ENCODE measurements around the gene GPAT3. TPM values are rescaled to one million over a fixed set of nuclear protein-coding genes. Genes with fewer than 3 reads are reported as not detected.

The GPAT3 gene
- total RNA-seq, 1 donor from 2014 or later: 0.99 TPM

DNA sequence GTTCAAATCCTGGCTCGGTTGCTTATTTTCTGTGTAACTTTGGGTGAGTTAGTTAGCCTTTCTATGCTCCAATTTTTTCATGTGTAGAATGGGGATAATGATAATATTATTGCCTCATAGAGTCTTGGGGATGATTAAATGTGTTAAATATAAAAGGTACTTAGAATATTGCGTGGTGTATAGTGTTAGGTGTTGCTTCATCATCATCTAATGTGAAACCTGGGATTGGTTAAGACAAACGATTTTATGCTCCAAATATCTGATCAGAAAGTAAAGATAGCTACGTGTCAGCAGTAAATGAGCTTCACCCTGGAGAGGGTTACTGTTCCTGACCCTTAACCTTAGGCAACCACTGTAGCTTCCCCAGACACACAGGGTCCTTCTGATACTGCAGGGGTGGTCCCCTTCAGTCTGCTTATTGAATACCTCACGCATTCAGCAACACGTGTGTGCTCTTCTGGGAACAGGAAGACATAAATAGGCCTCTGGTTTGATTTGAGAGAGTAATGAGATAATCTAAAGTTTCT, 50.1 kb downstream of the GPAT3 start:
- Histone ChIP-seq H3K9ac (no peak overlapping the region), H3F3A (ENCODE audit: low read depth) (peaks cover 5% of the 10 kb centered on the region), H3K4me1 (peaks cover 19% of the 10 kb centered on the region), H3K4me2 (no peak overlapping the region), H4K20me1 (ENCODE audit: low read depth) (no peaks in the 10 kb centered on the region), H3K27me3 (no peaks in the 10 kb centered on the region), H3K36me3 (no peaks in the 10 kb centered on the region), H3K79me2 (ENCODE audit: low read depth) (no peaks in the 10 kb centered on the region), H3K4me3 (no peak overlapping the region), H2AFZ (replicated peaks) (no peak overlapping the region), H3K27ac (no peak overlapping the region), H3K9me3 (ENCODE audit: low read depth) (no peaks in the 10 kb centered on the region)
- DNase-seq (ENCODE audit: low spot score): no peak
- H3K27me3 Mint-ChIP-seq (ENCODE audit: insufficient read depth, low read depth): peaks cover 2% of the 10 kb centered on the region
- H3K4me1 Mint-ChIP-seq: peaks cover 5% of the 10 kb centered on the region
- peaks cover 2% of the 10 kb centered on the region for H3K9me3 Mint-ChIP-seq
- H3K36me3 Mint-ChIP-seq: no peaks in the 10 kb centered on the region
- no peak overlapping the region for H3K27ac Mint-ChIP-seq
- H3K4me3 Mint-ChIP-seq: no peak overlapping the region
- TF ChIP-seq EZH2 (IDR thresholded peaks at IDR 0.05) (no peak), EZH2phosphoT487 (IDR thresholded peaks at IDR 0.05) (no peak)
- TF ChIP-seq, protein P1, sequence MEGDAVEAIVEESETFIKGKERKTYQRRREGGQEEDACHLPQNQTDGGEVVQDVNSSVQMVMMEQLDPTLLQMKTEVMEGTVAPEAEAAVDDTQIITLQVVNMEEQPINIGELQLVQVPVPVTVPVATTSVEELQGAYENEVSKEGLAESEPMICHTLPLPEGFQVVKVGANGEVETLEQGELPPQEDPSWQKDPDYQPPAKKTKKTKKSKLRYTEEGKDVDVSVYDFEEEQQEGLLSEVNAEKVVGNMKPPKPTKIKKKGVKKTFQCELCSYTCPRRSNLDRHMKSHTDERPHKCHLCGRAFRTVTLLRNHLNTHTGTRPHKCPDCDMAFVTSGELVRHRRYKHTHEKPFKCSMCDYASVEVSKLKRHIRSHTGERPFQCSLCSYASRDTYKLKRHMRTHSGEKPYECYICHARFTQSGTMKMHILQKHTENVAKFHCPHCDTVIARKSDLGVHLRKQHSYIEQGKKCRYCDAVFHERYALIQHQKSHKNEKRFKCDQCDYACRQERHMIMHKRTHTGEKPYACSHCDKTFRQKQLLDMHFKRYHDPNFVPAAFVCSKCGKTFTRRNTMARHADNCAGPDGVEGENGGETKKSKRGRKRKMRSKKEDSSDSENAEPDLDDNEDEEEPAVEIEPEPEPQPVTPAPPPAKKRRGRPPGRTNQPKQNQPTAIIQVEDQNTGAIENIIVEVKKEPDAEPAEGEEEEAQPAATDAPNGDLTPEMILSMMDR (IDR thresholded peaks at IDR 0.05): no peak

DNA sequence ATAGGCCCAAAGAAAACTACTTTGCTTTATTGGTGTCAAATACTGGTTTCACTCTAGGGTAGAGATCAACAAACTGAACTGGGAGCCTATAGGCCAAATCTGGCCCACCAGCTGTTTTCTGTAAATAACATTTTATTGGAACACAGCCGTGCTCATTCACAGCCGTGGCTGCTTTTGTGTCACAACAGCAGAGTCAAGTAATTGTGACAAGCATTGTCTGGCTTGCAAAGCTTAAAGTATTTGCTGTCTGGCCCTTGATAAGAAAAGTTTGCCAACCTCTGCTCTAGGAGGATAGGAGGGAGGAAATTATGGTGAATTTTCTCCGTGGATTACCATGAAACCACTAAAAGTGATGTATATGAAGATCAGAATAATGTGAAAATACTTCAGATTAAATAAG, 53.4 kb downstream of the GPAT3 start:
- Histone ChIP-seq H2AFZ (replicated peaks) (no peak overlapping the region), H3K9me3 (ENCODE audit: low read depth) (no peaks in the 10 kb centered on the region), H3K36me3 (no peaks in the 10 kb centered on the region), H4K20me1 (ENCODE audit: low read depth) (no peaks in the 10 kb centered on the region), H3K4me1 (peaks cover 16% of the 10 kb centered on the region), H3K27me3 (no peaks in the 10 kb centered on the region), H3K9ac (no peak overlapping the region), H3F3A (ENCODE audit: low read depth) (peaks cover 5% of the 10 kb centered on the region), H3K79me2 (ENCODE audit: low read depth) (no peaks in the 10 kb centered on the region), H3K27ac (no peak overlapping the region), H3K4me2 (peak overlapping the region; percentile 61), H3K4me3 (no peak overlapping the region)
- no peak overlapping the region for H3K27ac Mint-ChIP-seq
- peak; percentile 81 for DNase-seq (ENCODE audit: low spot score)
- peaks cover 5% of the 10 kb centered on the region for H3K4me1 Mint-ChIP-seq
- H3K4me3 Mint-ChIP-seq: no peak overlapping the region
- H3K9me3 Mint-ChIP-seq: no peaks in the 10 kb centered on the region
- no peaks in the 10 kb centered on the region for H3K27me3 Mint-ChIP-seq (ENCODE audit: insufficient read depth, low read depth)
- TF ChIP-seq EZH2 (IDR thresholded peaks at IDR 0.05): no peak
- TF ChIP-seq EZH2phosphoT487 (IDR thresholded peaks at IDR 0.05): no peak
- TF ChIP-seq, protein P1 (IDR thresholded peaks at IDR 0.05): no peak
- no peaks in the 10 kb centered on the region for H3K36me3 Mint-ChIP-seq

DNA sequence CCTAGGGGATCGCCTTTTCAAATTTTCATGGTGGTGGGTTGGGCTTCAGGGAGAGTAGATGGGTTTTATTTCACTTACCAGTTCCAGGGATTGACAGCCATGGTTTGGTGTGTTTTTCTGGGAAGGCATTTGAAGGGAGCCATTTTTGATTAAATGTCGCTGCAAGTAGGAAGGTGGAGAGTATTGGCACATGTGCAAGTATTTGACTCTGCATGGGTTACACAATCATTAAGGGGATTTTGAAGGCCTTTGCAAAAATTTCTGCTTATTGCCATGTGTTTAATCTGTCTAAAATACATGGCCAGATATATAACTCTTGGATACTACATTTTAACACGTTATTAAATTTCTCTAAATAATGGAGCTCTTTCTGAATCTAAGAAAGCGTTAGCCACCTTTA, 55.1 kb downstream of the GPAT3 start:
- Histone ChIP-seq H3K4me3 (no peak overlapping the region), H3K4me1 (peaks cover 16% of the 10 kb centered on the region), H4K20me1 (ENCODE audit: low read depth) (no peaks in the 10 kb centered on the region), H3K79me2 (ENCODE audit: low read depth) (no peaks in the 10 kb centered on the region), H3F3A (ENCODE audit: low read depth) (peaks cover 5% of the 10 kb centered on the region), H3K27ac (no peak overlapping the region), H2AFZ (replicated peaks) (no peak overlapping the region), H3K36me3 (no peaks in the 10 kb centered on the region), H3K9ac (no peak overlapping the region), H3K9me3 (ENCODE audit: low read depth) (no peaks in the 10 kb centered on the region), H3K27me3 (no peaks in the 10 kb centered on the region), H3K4me2 (no peak overlapping the region)
- Mint-ChIP-seq H3K27me3 (ENCODE audit: insufficient read depth, low read depth) (no peaks in the 10 kb centered on the region), H3K9me3 (no peaks in the 10 kb centered on the region), H3K36me3 (no peaks in the 10 kb centered on the region), H3K27ac (no peak overlapping the region), H3K4me1 (peaks cover 5% of the 10 kb centered on the region), H3K4me3 (no peak overlapping the region)
- TF ChIP-seq EZH2phosphoT487 (IDR thresholded peaks at IDR 0.05) (no peak), EZH2 (IDR thresholded peaks at IDR 0.05) (no peak)
- TF ChIP-seq, protein P1 (IDR thresholded peaks at IDR 0.05): no peak
- no peak for DNase-seq (ENCODE audit: low spot score)
